OCI-LY3 (cell line): ENCODE measurements around the gene COP1.

Experiments used
- H2AFZ ChIP-seq: fragments of 200-600, 300-600 bp; shearing (Covaris generic); 2 replicates; pipeline ENCODE4 v1.6.0; 2014; ENCODE audit warnings: antibody characterized with exemption, low read depth, low read length
- H3K27ac ChIP-seq: fragments of 200-600, 300-600 bp; sonication (generic); 2 replicates; pipeline ENCODE4 v1.5.1; 2014; ENCODE audit warnings: mild to moderate bottlenecking, low read length, moderate library complexity, mixed read lengths
- H3K27me3 ChIP-seq: fragments of 200-600, 300-600 bp; sonication (generic); 2 replicates; pipeline ENCODE4 v1.6.1; 2014; ENCODE audit warnings: low read depth, low read length, mixed read lengths
- H3K36me3 ChIP-seq: fragments of 200-600, 300-600 bp; sonication (generic); replicated peaks from 2 replicates; pipeline ENCODE3; 2014; ENCODE audit warnings: low read depth, low read length, mixed read lengths
- H3K4me1 ChIP-seq: fragments of 300-600, 200-600 bp; sonication (generic); 2 replicates; pipeline ENCODE4 v1.6.1; 2014; ENCODE audit warnings: low read length, mixed read lengths
- H3K4me2 ChIP-seq: fragments of 200-600, 300-600 bp; sonication (generic); 2 replicates; pipeline ENCODE4 v1.6.1; 2014; ENCODE audit warnings: low read length, mixed read lengths
- H3K4me3 ChIP-seq: fragments of 300-600, 200-600 bp; sonication (generic); 2 replicates; pipeline ENCODE4 v1.5.1; 2014; ENCODE audit warnings: antibody characterized with exemption, mild to moderate bottlenecking, low read length, moderate library complexity
- H3K79me2 ChIP-seq: fragments of 300-600, 200-600 bp; shearing (Covaris generic); 2 replicates; pipeline ENCODE4 v1.6.1; 2014; ENCODE audit warnings: mild to moderate bottlenecking, low read length, mixed read lengths
- H3K9ac ChIP-seq: fragments of 300-600, 200-600 bp; shearing (Covaris generic); 2 replicates; pipeline ENCODE4 v1.6.0; 2014; ENCODE audit warnings: mild to moderate bottlenecking, low read length, moderate library complexity
- H3K9me3 ChIP-seq: fragments of 200-600, 300-600 bp; shearing (Covaris generic); 2 replicates; pipeline ENCODE4 v1.6.1; 2014; ENCODE audit warnings: low read length, mixed read lengths; ENCODE audit not compliant: insufficient read depth
- H4K20me1 ChIP-seq: fragments of 200-600, 300-600 bp; sonication (generic); 2 replicates; pipeline ENCODE4 v1.6.1; 2016; ENCODE audit warnings: low read length, mixed read lengths; ENCODE audit not compliant: insufficient read depth
- CTCF ChIP-seq: fragments of 200-600, 300-600 bp; sonication (generic); IDR thresholded peaks from 2 replicates; pipeline ENCODE4 v1.5.1; 2014; ENCODE audit warnings: antibody characterized with exemption, low read length, low read depth
- EZH2phosphoT487 ChIP-seq: fragments of 200-600 bp; shearing (Covaris generic); IDR thresholded peaks from 2 replicates; pipeline ENCODE4 v1.6.1; 2018; ENCODE audit warnings: antibody characterized with exemption, mixed run types, low read depth

COP1 gene

GRCh38 chr1:176199707-176200106 lies 7.4 kb downstream of the COP1 start:
- H3K27me3 ChIP-seq = no peaks in the 10 kb centered on the region
- no peak for TF ChIP-seq CTCF
- no peak for TF ChIP-seq EZH2phosphoT487
- H3K9ac ChIP-seq = no peak overlapping the region
- peaks cover 15% of the 10 kb centered on the region for H3K4me1 ChIP-seq
- no peaks in the 10 kb centered on the region for H3K9me3 ChIP-seq
- H3K4me3 ChIP-seq = no peak overlapping the region
- peaks cover 96% of the 10 kb centered on the region for H4K20me1 ChIP-seq
- H3K36me3 ChIP-seq = no peaks in the 10 kb centered on the region
- no peak overlapping the region for H2AFZ ChIP-seq
- no peak overlapping the region for H3K27ac ChIP-seq
- no peak overlapping the region for H3K4me2 ChIP-seq
- H3K79me2 ChIP-seq = peaks cover 100% of the 10 kb centered on the region

GRCh38 chr1:176198413-176198812 lies 8.7 kb downstream of the COP1 start:
- peaks cover 96% of the 10 kb centered on the region for H4K20me1 ChIP-seq
- no peak overlapping the region for H3K27ac ChIP-seq
- H3K36me3 ChIP-seq = no peaks in the 10 kb centered on the region
- H3K79me2 ChIP-seq = peaks cover 100% of the 10 kb centered on the region
- no peak overlapping the region for H3K9ac ChIP-seq
- peaks cover 2% of the 10 kb centered on the region; the same call in 1 of the 2 replicates for H3K4me1 ChIP-seq
- TF ChIP-seq CTCF = no peak
- no peak for TF ChIP-seq EZH2phosphoT487
- no peak overlapping the region for H3K4me2 ChIP-seq
- H3K4me3 ChIP-seq = no peak overlapping the region
- H3K9me3 ChIP-seq = no peaks in the 10 kb centered on the region
- no peak overlapping the region for H2AFZ ChIP-seq
- no peaks in the 10 kb centered on the region for H3K27me3 ChIP-seq

- no peaks in the 10 kb centered on the region for H3K27me3 ChIP-seq
- TF ChIP-seq EZH2phosphoT487 (no peak), CTCF (no peak)
- H3K9ac ChIP-seq = no peak overlapping the region
- no peaks in the 10 kb centered on the region for H3K36me3 ChIP-seq
- H3K4me3 ChIP-seq = no peak overlapping the region
- peaks cover 13% of the 10 kb centered on the region for H3K4me1 ChIP-seq
- no peaks in the 10 kb centered on the region for H3K9me3 ChIP-seq
- H3K27ac ChIP-seq = no peak overlapping the region
- H2AFZ ChIP-seq = no peak overlapping the region
- no peak overlapping the region for H3K4me2 ChIP-seq
- H4K20me1 ChIP-seq = peaks cover 96% of the 10 kb centered on the region
- H3K79me2 ChIP-seq = peaks cover 100% of the 10 kb centered on the region
Observed at GRCh38 chr1:176196728-176197127, 10.4 kb downstream of the COP1 start.

GRCh38 chr1:176195547-176195946 lies 11.5 kb downstream of the COP1 start:
- Histone ChIP-seq H3K27ac (no peak overlapping the region), H3K79me2 (peaks cover 100% of the 10 kb centered on the region), H3K4me3 (no peak overlapping the region), H3K27me3 (no peaks in the 10 kb centered on the region), H3K9me3 (no peaks in the 10 kb centered on the region), H3K36me3 (no peaks in the 10 kb centered on the region), H3K9ac (no peak overlapping the region), H4K20me1 (peaks cover 97% of the 10 kb centered on the region), H2AFZ (no peak overlapping the region), H3K4me2 (no peak overlapping the region), H3K4me1 (peaks cover 13% of the 10 kb centered on the region)
- TF ChIP-seq CTCF (no peak), EZH2phosphoT487 (no peak)
